H9 (cell line): Measurements from ENCODE around the gene ZFPL1. TPM values are rescaled to one million over a fixed set of nuclear protein-coding genes. Genes with fewer than 3 reads are reported as not detected.

ENCODE experiments used
- DNase-seq: peaks from one replicate; pipeline ENCODE4 v3.0.0-alpha.2; 2017
- H2AFZ ChIP-seq: one replicate; pipeline ENCODE4 v1.6.1; 2013; ENCODE audit warnings: mild to moderate bottlenecking, low read length, control low read depth, moderate library complexity
- H2AK5ac ChIP-seq: 2 replicates; pipeline ENCODE4 v1.6.1; 2013; ENCODE audit warnings: low read length, control low read depth, mixed read lengths; ENCODE audit not compliant: insufficient read length
- H2BK120ac ChIP-seq: one replicate; pipeline ENCODE4 v1.6.1; 2013; ENCODE audit warnings: low read depth, mild to moderate bottlenecking, low read length, control low read depth, inconsistent platforms; ENCODE audit not compliant: poor library complexity, severe bottlenecking
- H2BK12ac ChIP-seq: 2 replicates; pipeline ENCODE4 v1.6.1; 2013; ENCODE audit warnings: low read length, control low read depth, mixed read lengths, low read depth; ENCODE audit not compliant: insufficient read length
- H2BK15ac ChIP-seq: 2 replicates; pipeline ENCODE4 v1.6.1; 2013; ENCODE audit warnings: low read depth, low read length, control low read depth
- H2BK20ac ChIP-seq: one replicate; pipeline ENCODE4 v1.6.1; 2013; ENCODE audit warnings: low read depth, mild to moderate bottlenecking, low read length, control low read depth, inconsistent platforms; ENCODE audit not compliant: poor library complexity, severe bottlenecking
- H2BK5ac ChIP-seq: 2 replicates; pipeline ENCODE4 v1.6.1; 2013; ENCODE audit warnings: low read length, control low read depth, mixed read lengths; ENCODE audit not compliant: insufficient read length
- H3K14ac ChIP-seq: 2 replicates; pipeline ENCODE4 v1.6.1; 2013; ENCODE audit warnings: low read length, control low read depth; ENCODE audit not compliant: insufficient read depth
- H3K18ac ChIP-seq: 2 replicates; pipeline ENCODE4 v1.6.1; 2013; ENCODE audit warnings: low read depth, mild to moderate bottlenecking, mixed read lengths, low read length, control low read depth; ENCODE audit not compliant: insufficient read length
- H3K23ac ChIP-seq: 2 replicates; pipeline ENCODE4 v1.6.1; 2013; ENCODE audit warnings: low read length, control low read depth, mixed read lengths, low read depth; ENCODE audit not compliant: insufficient read length
- H3K23me2 ChIP-seq: 2 replicates; pipeline ENCODE4 v1.6.1; 2013; ENCODE audit warnings: low read depth, mild to moderate bottlenecking, mixed read lengths, low read length, control low read depth; ENCODE audit not compliant: insufficient read length, poor library complexity, severe bottlenecking
- H3K27ac ChIP-seq: 2 replicates; pipeline ENCODE4 v1.5.1; 2013; ENCODE audit warnings: low read length, control low read depth, mixed read lengths, low read depth; ENCODE audit not compliant: insufficient read length
- H3K27me3 ChIP-seq: 2 replicates; pipeline ENCODE4 v1.6.1; 2013; ENCODE audit warnings: low read length, control low read depth, inconsistent platforms; ENCODE audit not compliant: insufficient read depth
- H3K4ac ChIP-seq: 2 replicates; pipeline ENCODE4 v1.6.1; 2013; ENCODE audit warnings: low read depth, mild to moderate bottlenecking, control low read depth, inconsistent platforms, low read length, moderate library complexity
- H3K4me1 ChIP-seq: 2 replicates; pipeline ENCODE4 v1.6.1; 2013; ENCODE audit warnings: low read length, control low read depth, inconsistent platforms; ENCODE audit not compliant: insufficient read depth
- H3K4me2 ChIP-seq: 2 replicates; pipeline ENCODE4 v1.6.1; 2013; ENCODE audit warnings: low read length, control low read depth, mixed read lengths; ENCODE audit not compliant: insufficient read length, insufficient read depth
- H3K56ac ChIP-seq: 2 replicates; pipeline ENCODE4 v1.6.1; 2013; ENCODE audit warnings: low read depth, mild to moderate bottlenecking, mixed read lengths, low read length, control low read depth; ENCODE audit not compliant: insufficient read length
- H3K79me1 ChIP-seq: 2 replicates; pipeline ENCODE4 v1.6.1; 2013; ENCODE audit warnings: low read depth, mild to moderate bottlenecking, moderate library complexity, low read length, control low read depth, inconsistent platforms; ENCODE audit not compliant: insufficient read depth, poor library complexity, severe bottlenecking
- H3K79me2 ChIP-seq: 2 replicates; pipeline ENCODE4 v1.6.1; 2013; ENCODE audit warnings: low read length, control low read depth, inconsistent platforms; ENCODE audit not compliant: insufficient read depth
- H3K9ac ChIP-seq: 2 replicates; pipeline ENCODE4 v1.6.1; 2013; ENCODE audit warnings: low read length, control low read depth, mixed read lengths; ENCODE audit not compliant: insufficient read length; ENCODE audit errors: extremely low read depth
- H3K9me3 ChIP-seq: one replicate; pipeline ENCODE4 v1.6.1; 2013; ENCODE audit warnings: low read depth, low read length, inconsistent platforms; ENCODE audit not compliant: control insufficient read depth
- H3T11ph ChIP-seq: one replicate; pipeline ENCODE4 v1.6.1; 2013; ENCODE audit warnings: mild to moderate bottlenecking, low read length, control low read depth, inconsistent platforms
- H4K20me1 ChIP-seq: one replicate; pipeline ENCODE4 v1.6.1; 2013; ENCODE audit not compliant: control insufficient read depth, insufficient read length, insufficient read depth
- H4K5ac ChIP-seq: 2 replicates; pipeline ENCODE4 v1.6.1; 2013; ENCODE audit warnings: low read depth, mild to moderate bottlenecking, mixed read lengths, low read length, control low read depth; ENCODE audit not compliant: insufficient read length
- H4K8ac ChIP-seq: replicated peaks from 2 replicates; pipeline ENCODE4 v1.6.1; 2013; ENCODE audit warnings: low read length, control low read depth, mixed read lengths, low read depth; ENCODE audit not compliant: insufficient read length
- H4K91ac ChIP-seq: 2 replicates; pipeline ENCODE4 v1.6.1; 2013; ENCODE audit warnings: low read depth, mild to moderate bottlenecking, moderate library complexity, mixed read lengths, low read length, control low read depth; ENCODE audit not compliant: insufficient read length
- H3K27ac Mint-ChIP-seq, 3 experiments: 2 replicates in 2 of 3; 3 replicates in 1 of 3; pipeline ENCODE4 v1.8.0; 2020 to 2021; ENCODE audit warnings: mixed read lengths in 3 of 3, mild to moderate bottlenecking in 1 of 3, moderate library complexity in 1 of 3
- H3K27me3 Mint-ChIP-seq: 2 replicates; pipeline ENCODE4 v1.8.0; 2021; ENCODE audit warnings: low read depth, mild to moderate bottlenecking, moderate library complexity, mixed read lengths
- H3K36me3 Mint-ChIP-seq, 3 experiments: 2 replicates in 2 of 3; 3 replicates in 1 of 3; pipeline ENCODE4 v1.8.0; 2020 to 2021; ENCODE audit warnings: low read depth in 3 of 3, mixed read lengths in 3 of 3; ENCODE audit not compliant: insufficient read depth in 1 of 3
- H3K4me1 Mint-ChIP-seq, 2 experiments: 2 replicates each; pipeline ENCODE4 v1.8.0; 2020; ENCODE audit warnings: mixed read lengths in 2 of 2
- H3K4me3 Mint-ChIP-seq, 2 experiments: 2 replicates in 1 of 2; 3 replicates in 1 of 2; pipeline ENCODE4 v1.8.0; 2020 to 2021; ENCODE audit warnings: mild to moderate bottlenecking in 2 of 2, mixed read lengths in 2 of 2, moderate library complexity in 1 of 2
- H3K9me3 Mint-ChIP-seq, 2 experiments: 2 replicates in 1 of 2; 3 replicates in 1 of 2; pipeline ENCODE4 v1.8.0; 2020; ENCODE audit warnings: mild to moderate bottlenecking in 2 of 2, mixed read lengths in 2 of 2, moderate library complexity in 1 of 2
- total RNA-seq: library from RNA; stranded (reverse); gene quantifications from 2 replicates; pipeline ENCODE4 v1.2.1, GENCODE V29; 2021
- TF ChIP-seq, protein P1 (sequence below): fragments of 200-600 bp; sonication (generic); conservative IDR thresholded peaks from 3 replicates; pipeline ENCODE4 v1.8.0; 2021; ENCODE audit warnings: antibody characterized with exemption, mild to moderate bottlenecking

The ZFPL1 gene
- total RNA-seq, 1 experiment from 2014 or later, result 24.2 TPM

DNA sequence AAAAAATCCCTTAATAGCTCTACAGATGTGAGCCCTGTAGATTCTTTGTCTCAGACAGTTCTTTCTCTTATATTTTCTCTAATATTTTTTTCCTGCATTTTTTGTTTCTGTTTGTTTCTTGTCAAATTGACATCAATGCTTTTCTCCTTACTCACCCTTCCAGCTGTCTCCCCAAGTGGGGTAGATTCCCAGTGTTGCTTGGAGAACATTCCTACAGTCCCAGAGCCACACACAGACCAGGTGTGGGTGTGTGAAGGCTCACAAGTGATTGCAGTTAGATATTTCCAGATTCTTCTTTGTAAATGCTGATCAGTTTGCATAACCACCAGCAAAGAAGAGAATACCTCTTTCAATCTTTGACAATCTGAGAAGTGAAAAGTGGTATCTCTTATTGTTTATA lies 19.5 kb downstream of the ZFPL1 start:
- Histone ChIP-seq H3K79me1 (no peaks in the 10 kb centered on the region), H2BK20ac (no peak overlapping the region), H3K14ac (no peak overlapping the region), H3K27ac (no peak overlapping the region), H2BK120ac (no peak overlapping the region), H3K18ac (no peak overlapping the region), H2AK5ac (no peak overlapping the region), H3K79me2 (no peaks in the 10 kb centered on the region), H3K4ac (no peak overlapping the region), H3K27me3 (no peaks in the 10 kb centered on the region), H2BK12ac (no peak overlapping the region), H3K4me1 (no peaks in the 10 kb centered on the region), H3K9me3 (no peaks in the 10 kb centered on the region), H4K5ac (no peak overlapping the region), H3K23ac (no peak overlapping the region), H3K56ac (no peak overlapping the region), H4K8ac (no peak overlapping the region), H2BK15ac (no peak overlapping the region), H3K23me2 (no peaks in the 10 kb centered on the region), H3K4me2 (no peak overlapping the region), H3T11ph (no peak overlapping the region), H2AFZ (no peak overlapping the region), H3K9ac (no peak overlapping the region), H2BK5ac (no peak overlapping the region), H4K91ac (no peak overlapping the region), H4K20me1 (no peaks in the 10 kb centered on the region)
- H3K9me3 Mint-ChIP-seq, result no peaks in the 10 kb centered on the region
- no peak overlapping the region; a peak in 1 of 7 replicates for H3K27ac Mint-ChIP-seq
- H3K27me3 Mint-ChIP-seq, result no peaks in the 10 kb centered on the region
- DNase-seq, result no peak
- no peak overlapping the region for H3K4me3 Mint-ChIP-seq
- H3K36me3 Mint-ChIP-seq, result peaks cover 4 to 12% (median 11%) of the 10 kb centered on the region in 3 experiments; a peak in 5 of 7 replicates
- no peaks in the 10 kb centered on the region for H3K4me1 Mint-ChIP-seq
- TF ChIP-seq, protein P1, sequence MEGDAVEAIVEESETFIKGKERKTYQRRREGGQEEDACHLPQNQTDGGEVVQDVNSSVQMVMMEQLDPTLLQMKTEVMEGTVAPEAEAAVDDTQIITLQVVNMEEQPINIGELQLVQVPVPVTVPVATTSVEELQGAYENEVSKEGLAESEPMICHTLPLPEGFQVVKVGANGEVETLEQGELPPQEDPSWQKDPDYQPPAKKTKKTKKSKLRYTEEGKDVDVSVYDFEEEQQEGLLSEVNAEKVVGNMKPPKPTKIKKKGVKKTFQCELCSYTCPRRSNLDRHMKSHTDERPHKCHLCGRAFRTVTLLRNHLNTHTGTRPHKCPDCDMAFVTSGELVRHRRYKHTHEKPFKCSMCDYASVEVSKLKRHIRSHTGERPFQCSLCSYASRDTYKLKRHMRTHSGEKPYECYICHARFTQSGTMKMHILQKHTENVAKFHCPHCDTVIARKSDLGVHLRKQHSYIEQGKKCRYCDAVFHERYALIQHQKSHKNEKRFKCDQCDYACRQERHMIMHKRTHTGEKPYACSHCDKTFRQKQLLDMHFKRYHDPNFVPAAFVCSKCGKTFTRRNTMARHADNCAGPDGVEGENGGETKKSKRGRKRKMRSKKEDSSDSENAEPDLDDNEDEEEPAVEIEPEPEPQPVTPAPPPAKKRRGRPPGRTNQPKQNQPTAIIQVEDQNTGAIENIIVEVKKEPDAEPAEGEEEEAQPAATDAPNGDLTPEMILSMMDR, result no peak
